GM10266 (cell line): ENCODE data around the gene DTWD2.
"Not testable (repeated sequence)": the region's sequence is repeated elsewhere in the genome, so short reads cannot be mapped to it uniquely, and the experiment has no call there.

Experiments used
- DNase-seq: peaks from one replicate; pipeline ENCODE4 v3.0.0; 2012; ENCODE audit errors: extremely low spot score
- TF ChIP-seq, protein P1 (sequence below): IDR thresholded peaks from 2 replicates; pipeline ENCODE4 v1.5.1; 2012; ENCODE audit warnings: mild to moderate bottlenecking, low read depth; ENCODE audit not compliant: control insufficient read depth, insufficient read depth; ENCODE audit errors: missing control alignments

Gene DTWD2

DNA sequence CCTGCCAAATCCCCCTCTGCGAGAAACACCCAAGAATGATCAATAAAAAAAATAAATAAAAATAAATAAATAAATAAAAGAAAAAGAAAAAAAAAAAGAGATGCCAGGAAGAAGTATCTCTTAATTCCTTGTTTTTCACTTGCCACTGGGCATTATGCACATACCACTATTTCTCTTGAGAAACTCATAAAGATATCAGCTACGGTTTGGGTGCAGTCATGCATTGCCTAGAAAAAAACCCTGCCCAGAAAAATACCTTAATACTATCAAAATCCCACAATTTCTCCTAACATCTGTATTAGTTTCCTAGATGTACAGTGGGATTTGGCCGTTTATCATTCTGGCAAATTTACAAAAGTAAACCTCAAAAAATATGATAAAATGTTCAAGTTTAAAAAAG lies 22.5 kb downstream of the DTWD2 start:
- DNase-seq = peak; percentile 9

DNA sequence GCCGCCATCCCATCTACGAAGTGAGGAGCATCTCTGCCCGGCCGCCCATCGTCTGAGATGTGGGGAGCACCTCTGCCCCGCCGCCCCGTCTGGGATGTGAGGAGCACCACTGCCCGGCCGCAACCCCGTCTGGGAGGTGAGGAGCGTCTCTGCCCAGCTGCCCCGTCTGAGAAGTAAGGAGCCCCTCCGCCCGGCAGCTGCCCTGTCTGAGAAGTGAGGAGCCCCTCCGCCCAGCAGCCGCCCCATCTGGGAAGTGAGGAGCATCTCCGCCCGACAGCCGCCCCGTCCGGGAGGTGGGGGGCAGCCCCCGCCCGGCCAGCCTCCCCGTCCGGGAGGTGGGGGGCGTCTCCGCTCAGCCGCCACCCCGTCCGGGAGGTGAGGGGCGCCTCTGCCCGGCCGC lies 23.4 kb downstream of the DTWD2 start:
- not testable (repeated sequence) for DNase-seq

More for the DNA sequence above, 22.5 kb downstream of the DTWD2 start:
- TF ChIP-seq, protein P1, sequence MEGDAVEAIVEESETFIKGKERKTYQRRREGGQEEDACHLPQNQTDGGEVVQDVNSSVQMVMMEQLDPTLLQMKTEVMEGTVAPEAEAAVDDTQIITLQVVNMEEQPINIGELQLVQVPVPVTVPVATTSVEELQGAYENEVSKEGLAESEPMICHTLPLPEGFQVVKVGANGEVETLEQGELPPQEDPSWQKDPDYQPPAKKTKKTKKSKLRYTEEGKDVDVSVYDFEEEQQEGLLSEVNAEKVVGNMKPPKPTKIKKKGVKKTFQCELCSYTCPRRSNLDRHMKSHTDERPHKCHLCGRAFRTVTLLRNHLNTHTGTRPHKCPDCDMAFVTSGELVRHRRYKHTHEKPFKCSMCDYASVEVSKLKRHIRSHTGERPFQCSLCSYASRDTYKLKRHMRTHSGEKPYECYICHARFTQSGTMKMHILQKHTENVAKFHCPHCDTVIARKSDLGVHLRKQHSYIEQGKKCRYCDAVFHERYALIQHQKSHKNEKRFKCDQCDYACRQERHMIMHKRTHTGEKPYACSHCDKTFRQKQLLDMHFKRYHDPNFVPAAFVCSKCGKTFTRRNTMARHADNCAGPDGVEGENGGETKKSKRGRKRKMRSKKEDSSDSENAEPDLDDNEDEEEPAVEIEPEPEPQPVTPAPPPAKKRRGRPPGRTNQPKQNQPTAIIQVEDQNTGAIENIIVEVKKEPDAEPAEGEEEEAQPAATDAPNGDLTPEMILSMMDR = no peak

GRCh38 chr5:118964388-118964787 lies 24.0 kb downstream of the DTWD2 start:
- not testable (repeated sequence) for DNase-seq

GRCh38 chr5:118963169-118963568 lies 25.2 kb downstream of the DTWD2 start:
- TF ChIP-seq, protein P1 = no peak
- no peak for DNase-seq

DNA sequence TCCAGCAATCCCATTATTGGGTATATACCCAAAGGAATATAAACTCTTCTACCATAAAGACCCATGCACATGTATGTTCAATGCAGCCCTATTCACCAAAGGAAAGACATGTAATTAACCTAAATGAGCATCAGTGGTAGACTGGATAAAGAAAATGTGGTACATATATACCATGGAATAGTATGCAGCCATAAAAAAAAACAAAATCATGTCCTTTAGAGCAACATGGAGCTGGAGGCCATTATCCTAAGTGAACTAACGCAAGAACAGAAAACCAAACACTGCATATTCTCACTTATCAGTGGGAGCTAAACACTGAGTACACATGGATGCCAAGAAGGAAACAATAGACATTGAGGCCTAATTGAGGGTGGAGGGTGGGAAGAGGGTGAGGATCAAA lies 27.8 kb downstream of the DTWD2 start:
- TF ChIP-seq, protein P1 = no peak
- DNase-seq = no peak

- DNase-seq = no peak
- TF ChIP-seq, protein P1 = peak; percentile 28
Measured at GRCh38 chr5:118956727-118957126, 31.6 kb downstream of the DTWD2 start.

GRCh38 chr5:118953652-118954005 lies 34.7 kb downstream of the DTWD2 start:
- TF ChIP-seq, protein P1 = no peak
- DNase-seq = no peak

GRCh38 chr5:118952992-118953651 lies 35.2 kb downstream of the DTWD2 start:
- TF ChIP-seq, protein P1 = no peak
- DNase-seq = no peak

GRCh38 chr5:118952306-118952705 lies 36.0 kb downstream of the DTWD2 start:
- DNase-seq = not testable (repeated sequence)

- not testable (repeated sequence) for DNase-seq
Measured at GRCh38 chr5:118950354-118950753, 38.0 kb downstream of the DTWD2 start.
